CD1c-positive myeloid dendritic cell (primary cell): Measurements from ENCODE around the gene DLEC1.
A peak's percentile ranks its signal among the peaks of the same experiment; 100 is the strongest.
"Not testable (repeated sequence)": the region's sequence is repeated elsewhere in the genome, so short reads cannot be mapped to it uniquely, and the experiment has no call there.

Experiments used
- DNase-seq: peaks from one replicate; pipeline ENCODE4 v3.0.0-alpha.2; 2016; ENCODE audit errors: extremely low spot score

DLEC1 gene

GRCh38 chr3:38017445-38018295 lies 21.3 kb upstream of the DLEC1 start:
- no peak for DNase-seq

- DNase-seq, result no peak
Measured at GRCh38 chr3:38018296-38019266, 20.4 kb upstream of the DLEC1 start.

GRCh38 chr3:38019658-38020341 lies 19.2 kb upstream of the DLEC1 start:
- no peak for DNase-seq

- DNase-seq, result no peak
Measured at GRCh38 chr3:38020342-38020726, 18.7 kb upstream of the DLEC1 start.

GRCh38 chr3:38021196-38021595 lies 17.8 kb upstream of the DLEC1 start:
- no peak for DNase-seq

- no peak for DNase-seq
Measured at GRCh38 chr3:38022301-38022700, 16.7 kb upstream of the DLEC1 start.

GRCh38 chr3:38022896-38023709 lies 15.9 kb upstream of the DLEC1 start:
- no peak for DNase-seq

GRCh38 chr3:38026856-38027255 lies 12.2 kb upstream of the DLEC1 start:
- DNase-seq, result no peak

GRCh38 chr3:38027466-38028465 lies 11.2 kb upstream of the DLEC1 start:
- DNase-seq, result no peak

- DNase-seq, result no peak
Measured at GRCh38 chr3:38028621-38029361, 10.2 kb upstream of the DLEC1 start.

- DNase-seq, result peak; percentile 77
Measured at GRCh38 chr3:38029400-38030125, 9.4 kb upstream of the DLEC1 start, which contains the start of gene PLCD1. PLCD1 (minus strand) TSS chr3:38029642; CDS start chr3:38029539, 103 bp downstream.

- DNase-seq, result no peak
Measured at GRCh38 chr3:38030126-38031021, 8.6 kb upstream of the DLEC1 start.

- DNase-seq, result peak; percentile 62
Measured at GRCh38 chr3:38031022-38031994, 7.7 kb upstream of the DLEC1 start.

GRCh38 chr3:38032328-38032865 lies 6.6 kb upstream of the DLEC1 start:
- no peak for DNase-seq

- DNase-seq, result not testable (repeated sequence)
Measured at GRCh38 chr3:38033586-38033985, 5.4 kb upstream of the DLEC1 start.

GRCh38 chr3:38034335-38034734 lies 4.7 kb upstream of the DLEC1 start:
- not testable (repeated sequence) for DNase-seq
